GM12892 (cell line): ENCODE results near the gene AFDN.

ENCODE experiments used
- POLR2A ChIP-seq: IDR thresholded peaks from 2 replicates; pipeline ENCODE4 v1.6.1; 2011; ENCODE audit warnings: low read depth, low read length, control low read depth
- POLR2AphosphoS5 ChIP-seq: IDR thresholded peaks from 2 replicates; pipeline ENCODE4 v1.6.1; 2011; ENCODE audit warnings: low read depth, low read length, control low read depth

- TF ChIP-seq POLR2A: no peak
- TF ChIP-seq POLR2AphosphoS5: no peak
These were observed 92.0 kb downstream of the AFDN start for GRCh38 chr6:167918548-167919278.
